ENCODE data around the gene NRBF2. TPM values are rescaled to one million over a fixed set of nuclear protein-coding genes. Genes with fewer than 3 reads are reported as not detected.

The NRBF2 gene
- total and polyA plus RNA-seq, 9 of the 15 experiments (the other 6 are each of a cell fraction or from before 2014, with no cell fraction given): 20.8 to 52.1 (median 30.5) TPM

DNA sequence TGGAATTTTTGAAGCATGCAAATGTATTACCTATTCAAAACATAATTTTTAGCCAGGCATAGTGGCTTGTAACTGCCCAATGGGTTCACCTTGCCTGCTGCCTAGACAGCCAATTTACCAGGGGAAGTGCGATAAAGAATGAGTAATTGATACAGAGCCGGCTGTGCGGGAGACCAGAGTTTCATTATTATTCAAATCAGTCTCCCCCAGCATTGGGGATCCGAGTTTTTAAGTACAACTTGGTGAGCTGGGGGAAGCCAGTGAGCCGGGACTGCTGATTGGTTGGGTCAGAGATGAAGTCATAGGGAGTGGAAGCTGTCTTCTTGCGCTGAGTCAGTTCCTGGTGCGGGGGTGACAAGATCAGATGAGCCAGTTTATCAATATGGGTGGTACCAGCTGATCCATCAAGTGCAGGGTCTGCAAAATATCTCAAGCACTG, 29.1 kb upstream of the NRBF2 start (continued):
- TF ChIP-seq, protein P1, sequence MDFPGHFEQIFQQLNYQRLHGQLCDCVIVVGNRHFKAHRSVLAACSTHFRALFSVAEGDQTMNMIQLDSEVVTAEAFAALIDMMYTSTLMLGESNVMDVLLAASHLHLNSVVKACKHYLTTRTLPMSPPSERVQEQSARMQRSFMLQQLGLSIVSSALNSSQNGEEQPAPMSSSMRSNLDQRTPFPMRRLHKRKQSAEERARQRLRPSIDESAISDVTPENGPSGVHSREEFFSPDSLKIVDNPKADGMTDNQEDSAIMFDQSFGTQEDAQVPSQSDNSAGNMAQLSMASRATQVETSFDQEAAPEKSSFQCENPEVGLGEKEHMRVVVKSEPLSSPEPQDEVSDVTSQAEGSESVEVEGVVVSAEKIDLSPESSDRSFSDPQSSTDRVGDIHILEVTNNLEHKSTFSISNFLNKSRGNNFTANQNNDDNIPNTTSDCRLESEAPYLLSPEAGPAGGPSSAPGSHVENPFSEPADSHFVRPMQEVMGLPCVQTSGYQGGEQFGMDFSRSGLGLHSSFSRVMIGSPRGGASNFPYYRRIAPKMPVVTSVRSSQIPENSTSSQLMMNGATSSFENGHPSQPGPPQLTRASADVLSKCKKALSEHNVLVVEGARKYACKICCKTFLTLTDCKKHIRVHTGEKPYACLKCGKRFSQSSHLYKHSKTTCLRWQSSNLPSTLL (IDR thresholded peaks at IDR 0.05): peak; percentile 74; the same call in 1 of the 2 replicates
- TF ChIP-seq, protein P2, sequence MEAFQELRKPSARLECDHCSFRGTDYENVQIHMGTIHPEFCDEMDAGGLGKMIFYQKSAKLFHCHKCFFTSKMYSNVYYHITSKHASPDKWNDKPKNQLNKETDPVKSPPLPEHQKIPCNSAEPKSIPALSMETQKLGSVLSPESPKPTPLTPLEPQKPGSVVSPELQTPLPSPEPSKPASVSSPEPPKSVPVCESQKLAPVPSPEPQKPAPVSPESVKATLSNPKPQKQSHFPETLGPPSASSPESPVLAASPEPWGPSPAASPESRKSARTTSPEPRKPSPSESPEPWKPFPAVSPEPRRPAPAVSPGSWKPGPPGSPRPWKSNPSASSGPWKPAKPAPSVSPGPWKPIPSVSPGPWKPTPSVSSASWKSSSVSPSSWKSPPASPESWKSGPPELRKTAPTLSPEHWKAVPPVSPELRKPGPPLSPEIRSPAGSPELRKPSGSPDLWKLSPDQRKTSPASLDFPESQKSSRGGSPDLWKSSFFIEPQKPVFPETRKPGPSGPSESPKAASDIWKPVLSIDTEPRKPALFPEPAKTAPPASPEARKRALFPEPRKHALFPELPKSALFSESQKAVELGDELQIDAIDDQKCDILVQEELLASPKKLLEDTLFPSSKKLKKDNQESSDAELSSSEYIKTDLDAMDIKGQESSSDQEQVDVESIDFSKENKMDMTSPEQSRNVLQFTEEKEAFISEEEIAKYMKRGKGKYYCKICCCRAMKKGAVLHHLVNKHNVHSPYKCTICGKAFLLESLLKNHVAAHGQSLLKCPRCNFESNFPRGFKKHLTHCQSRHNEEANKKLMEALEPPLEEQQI (IDR thresholded peaks at IDR 0.05): no peak
- TF ChIP-seq TEAD2 (tag; IDR thresholded peaks at IDR 0.05): no peak
- no peak for TF ChIP-seq ZBTB7A (IDR thresholded peaks at IDR 0.05; ENCODE audit: borderline replicate concordance, control insufficient read depth, low read depth, low read length)
- no peak for TF ChIP-seq KLF10 (CRISPR knock-in tag; IDR thresholded peaks at IDR 0.05)
- peak; percentile 71; the same call in 1 of the 2 replicates for TF ChIP-seq CC2D1A (IDR thresholded peaks at IDR 0.05)
- TF ChIP-seq LCOR (CRISPR knock-in tag; IDR thresholded peaks at IDR 0.05): peak; percentile 45; the same call in 1 of the 2 replicates
- TF ChIP-seq, protein P3, sequence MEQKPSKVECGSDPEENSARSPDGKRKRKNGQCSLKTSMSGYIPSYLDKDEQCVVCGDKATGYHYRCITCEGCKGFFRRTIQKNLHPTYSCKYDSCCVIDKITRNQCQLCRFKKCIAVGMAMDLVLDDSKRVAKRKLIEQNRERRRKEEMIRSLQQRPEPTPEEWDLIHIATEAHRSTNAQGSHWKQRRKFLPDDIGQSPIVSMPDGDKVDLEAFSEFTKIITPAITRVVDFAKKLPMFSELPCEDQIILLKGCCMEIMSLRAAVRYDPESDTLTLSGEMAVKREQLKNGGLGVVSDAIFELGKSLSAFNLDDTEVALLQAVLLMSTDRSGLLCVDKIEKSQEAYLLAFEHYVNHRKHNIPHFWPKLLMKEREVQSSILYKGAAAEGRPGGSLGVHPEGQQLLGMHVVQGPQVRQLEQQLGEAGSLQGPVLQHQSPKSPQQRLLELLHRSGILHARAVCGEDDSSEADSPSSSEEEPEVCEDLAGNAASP (IDR thresholded peaks at IDR 0.05): no peak
- peak; percentile 76 for TF ChIP-seq ARID1B (IDR thresholded peaks at IDR 0.05)
- TF ChIP-seq, protein P4, sequence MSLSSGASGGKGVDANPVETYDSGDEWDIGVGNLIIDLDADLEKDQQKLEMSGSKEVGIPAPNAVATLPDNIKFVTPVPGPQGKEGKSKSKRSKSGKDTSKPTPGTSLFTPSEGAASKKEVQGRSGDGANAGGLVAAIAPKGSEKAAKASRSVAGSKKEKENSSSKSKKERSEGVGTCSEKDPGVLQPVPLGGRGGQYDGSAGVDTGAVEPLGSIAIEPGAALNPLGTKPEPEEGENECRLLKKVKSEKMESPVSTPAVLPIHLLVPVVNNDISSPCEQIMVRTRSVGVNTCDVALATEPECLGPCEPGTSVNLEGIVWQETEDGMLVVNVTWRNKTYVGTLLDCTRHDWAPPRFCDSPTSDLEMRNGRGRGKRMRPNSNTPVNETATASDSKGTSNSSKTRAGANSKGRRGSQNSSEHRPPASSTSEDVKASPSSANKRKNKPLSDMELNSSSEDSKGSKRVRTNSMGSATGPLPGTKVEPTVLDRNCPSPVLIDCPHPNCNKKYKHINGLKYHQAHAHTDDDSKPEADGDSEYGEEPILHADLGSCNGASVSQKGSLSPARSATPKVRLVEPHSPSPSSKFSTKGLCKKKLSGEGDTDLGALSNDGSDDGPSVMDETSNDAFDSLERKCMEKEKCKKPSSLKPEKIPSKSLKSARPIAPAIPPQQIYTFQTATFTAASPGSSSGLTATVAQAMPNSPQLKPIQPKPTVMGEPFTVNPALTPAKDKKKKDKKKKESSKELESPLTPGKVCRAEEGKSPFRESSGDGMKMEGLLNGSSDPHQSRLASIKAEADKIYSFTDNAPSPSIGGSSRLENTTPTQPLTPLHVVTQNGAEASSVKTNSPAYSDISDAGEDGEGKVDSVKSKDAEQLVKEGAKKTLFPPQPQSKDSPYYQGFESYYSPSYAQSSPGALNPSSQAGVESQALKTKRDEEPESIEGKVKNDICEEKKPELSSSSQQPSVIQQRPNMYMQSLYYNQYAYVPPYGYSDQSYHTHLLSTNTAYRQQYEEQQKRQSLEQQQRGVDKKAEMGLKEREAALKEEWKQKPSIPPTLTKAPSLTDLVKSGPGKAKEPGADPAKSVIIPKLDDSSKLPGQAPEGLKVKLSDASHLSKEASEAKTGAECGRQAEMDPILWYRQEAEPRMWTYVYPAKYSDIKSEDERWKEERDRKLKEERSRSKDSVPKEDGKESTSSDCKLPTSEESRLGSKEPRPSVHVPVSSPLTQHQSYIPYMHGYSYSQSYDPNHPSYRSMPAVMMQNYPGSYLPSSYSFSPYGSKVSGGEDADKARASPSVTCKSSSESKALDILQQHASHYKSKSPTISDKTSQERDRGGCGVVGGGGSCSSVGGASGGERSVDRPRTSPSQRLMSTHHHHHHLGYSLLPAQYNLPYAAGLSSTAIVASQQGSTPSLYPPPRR (CRISPR knock-in tag; IDR thresholded peaks at IDR 0.05; ENCODE audit: borderline replicate concordance): no peak
- TF ChIP-seq TOE1 (IDR thresholded peaks at IDR 0.05; ENCODE audit: borderline replicate concordance): no peak
- TF ChIP-seq TOE1 (CRISPR knock-in tag; IDR thresholded peaks at IDR 0.05; ENCODE audit: borderline replicate concordance, low read depth): no peak
- TF ChIP-seq ZNF253 (CRISPR knock-in tag; conservative IDR thresholded peaks at IDR 0.05): no peak
- no peak for TF ChIP-seq HCFC1 (IDR thresholded peaks at IDR 0.05; ENCODE audit: low read depth, low read length)
- TF ChIP-seq MAFF (IDR thresholded peaks at IDR 0.05; ENCODE audit: low read length): peak; percentile 36; the same call in 1 of the 2 replicates
- TF ChIP-seq, protein P5, sequence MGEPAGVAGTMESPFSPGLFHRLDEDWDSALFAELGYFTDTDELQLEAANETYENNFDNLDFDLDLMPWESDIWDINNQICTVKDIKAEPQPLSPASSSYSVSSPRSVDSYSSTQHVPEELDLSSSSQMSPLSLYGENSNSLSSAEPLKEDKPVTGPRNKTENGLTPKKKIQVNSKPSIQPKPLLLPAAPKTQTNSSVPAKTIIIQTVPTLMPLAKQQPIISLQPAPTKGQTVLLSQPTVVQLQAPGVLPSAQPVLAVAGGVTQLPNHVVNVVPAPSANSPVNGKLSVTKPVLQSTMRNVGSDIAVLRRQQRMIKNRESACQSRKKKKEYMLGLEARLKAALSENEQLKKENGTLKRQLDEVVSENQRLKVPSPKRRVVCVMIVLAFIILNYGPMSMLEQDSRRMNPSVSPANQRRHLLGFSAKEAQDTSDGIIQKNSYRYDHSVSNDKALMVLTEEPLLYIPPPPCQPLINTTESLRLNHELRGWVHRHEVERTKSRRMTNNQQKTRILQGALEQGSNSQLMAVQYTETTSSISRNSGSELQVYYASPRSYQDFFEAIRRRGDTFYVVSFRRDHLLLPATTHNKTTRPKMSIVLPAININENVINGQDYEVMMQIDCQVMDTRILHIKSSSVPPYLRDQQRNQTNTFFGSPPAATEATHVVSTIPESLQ (CRISPR knock-in tag; IDR thresholded peaks at IDR 0.05): no peak
